Neural cell (in vitro differentiated cells): ENCODE measurements around the gene KLK13.

ENCODE experiments used
- TAF1 ChIP-seq: IDR thresholded peaks from 2 replicates; pipeline ENCODE4 v1.6.1; 2012; ENCODE audit warnings: low read depth
- TF ChIP-seq, protein P1 (sequence below): fragments of 450-650 bp; IDR thresholded peaks from 2 replicates; pipeline ENCODE4 v1.5.1; 2014; ENCODE audit warnings: antibody characterized with exemption, mild to moderate bottlenecking, moderate library complexity; ENCODE audit not compliant: poor library complexity, severe bottlenecking
- TF ChIP-seq, protein P2 (sequence below): IDR thresholded peaks from 2 replicates; pipeline ENCODE4 v1.6.1; 2012; ENCODE audit warnings: borderline replicate concordance

DNA sequence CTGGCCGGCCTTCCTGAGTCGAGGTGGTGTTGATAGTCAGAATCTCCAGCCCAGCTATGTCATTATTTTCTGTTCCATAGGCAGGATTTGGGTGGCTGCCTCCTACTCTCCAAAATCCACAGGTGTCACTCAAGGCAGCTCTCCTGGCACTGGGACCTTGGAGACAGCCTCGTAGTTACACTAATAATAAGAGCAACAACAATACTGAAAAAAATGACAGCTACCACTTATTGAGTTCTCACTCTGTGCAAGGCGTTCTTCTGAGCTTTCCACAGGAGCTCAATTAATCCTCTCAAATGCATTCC lies 17.9 kb downstream of the KLK13 start:
- TF ChIP-seq, protein P1, sequence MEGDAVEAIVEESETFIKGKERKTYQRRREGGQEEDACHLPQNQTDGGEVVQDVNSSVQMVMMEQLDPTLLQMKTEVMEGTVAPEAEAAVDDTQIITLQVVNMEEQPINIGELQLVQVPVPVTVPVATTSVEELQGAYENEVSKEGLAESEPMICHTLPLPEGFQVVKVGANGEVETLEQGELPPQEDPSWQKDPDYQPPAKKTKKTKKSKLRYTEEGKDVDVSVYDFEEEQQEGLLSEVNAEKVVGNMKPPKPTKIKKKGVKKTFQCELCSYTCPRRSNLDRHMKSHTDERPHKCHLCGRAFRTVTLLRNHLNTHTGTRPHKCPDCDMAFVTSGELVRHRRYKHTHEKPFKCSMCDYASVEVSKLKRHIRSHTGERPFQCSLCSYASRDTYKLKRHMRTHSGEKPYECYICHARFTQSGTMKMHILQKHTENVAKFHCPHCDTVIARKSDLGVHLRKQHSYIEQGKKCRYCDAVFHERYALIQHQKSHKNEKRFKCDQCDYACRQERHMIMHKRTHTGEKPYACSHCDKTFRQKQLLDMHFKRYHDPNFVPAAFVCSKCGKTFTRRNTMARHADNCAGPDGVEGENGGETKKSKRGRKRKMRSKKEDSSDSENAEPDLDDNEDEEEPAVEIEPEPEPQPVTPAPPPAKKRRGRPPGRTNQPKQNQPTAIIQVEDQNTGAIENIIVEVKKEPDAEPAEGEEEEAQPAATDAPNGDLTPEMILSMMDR: no peak
- no peak for TF ChIP-seq TAF1
- TF ChIP-seq, protein P2, sequence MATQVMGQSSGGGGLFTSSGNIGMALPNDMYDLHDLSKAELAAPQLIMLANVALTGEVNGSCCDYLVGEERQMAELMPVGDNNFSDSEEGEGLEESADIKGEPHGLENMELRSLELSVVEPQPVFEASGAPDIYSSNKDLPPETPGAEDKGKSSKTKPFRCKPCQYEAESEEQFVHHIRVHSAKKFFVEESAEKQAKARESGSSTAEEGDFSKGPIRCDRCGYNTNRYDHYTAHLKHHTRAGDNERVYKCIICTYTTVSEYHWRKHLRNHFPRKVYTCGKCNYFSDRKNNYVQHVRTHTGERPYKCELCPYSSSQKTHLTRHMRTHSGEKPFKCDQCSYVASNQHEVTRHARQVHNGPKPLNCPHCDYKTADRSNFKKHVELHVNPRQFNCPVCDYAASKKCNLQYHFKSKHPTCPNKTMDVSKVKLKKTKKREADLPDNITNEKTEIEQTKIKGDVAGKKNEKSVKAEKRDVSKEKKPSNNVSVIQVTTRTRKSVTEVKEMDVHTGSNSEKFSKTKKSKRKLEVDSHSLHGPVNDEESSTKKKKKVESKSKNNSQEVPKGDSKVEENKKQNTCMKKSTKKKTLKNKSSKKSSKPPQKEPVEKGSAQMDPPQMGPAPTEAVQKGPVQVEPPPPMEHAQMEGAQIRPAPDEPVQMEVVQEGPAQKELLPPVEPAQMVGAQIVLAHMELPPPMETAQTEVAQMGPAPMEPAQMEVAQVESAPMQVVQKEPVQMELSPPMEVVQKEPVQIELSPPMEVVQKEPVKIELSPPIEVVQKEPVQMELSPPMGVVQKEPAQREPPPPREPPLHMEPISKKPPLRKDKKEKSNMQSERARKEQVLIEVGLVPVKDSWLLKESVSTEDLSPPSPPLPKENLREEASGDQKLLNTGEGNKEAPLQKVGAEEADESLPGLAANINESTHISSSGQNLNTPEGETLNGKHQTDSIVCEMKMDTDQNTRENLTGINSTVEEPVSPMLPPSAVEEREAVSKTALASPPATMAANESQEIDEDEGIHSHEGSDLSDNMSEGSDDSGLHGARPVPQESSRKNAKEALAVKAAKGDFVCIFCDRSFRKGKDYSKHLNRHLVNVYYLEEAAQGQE: no peak
